Natural killer cell treated with Interleukin-12 subunit alpha and Interleukin-12 subunit beta and Interleukin-15 and Interleukin-18, amount 100 ng/mL, for 72 hours (primary cell): ENCODE data around the gene TIE1. TPM values are rescaled to one million over a fixed set of nuclear protein-coding genes. Genes with fewer than 3 reads are reported as not detected.

Experiments
- ATAC-seq, 2 donors: fragments of 150-1000 bp; cut with Tn5 transposase in 1 of 2; sonication (Bioruptor Pico), chemical (Tn5 transposase) in 1 of 2; 2 replicates each; pipeline ENCODE4 v1.10.0; 2021
- DNase-seq: peaks from one replicate; pipeline ENCODE4 v3.0.0; 2022; ENCODE audit warnings: low spot score
- H3K27ac Mint-ChIP-seq, 2 donors: 1 replicate in 1 of 2; 2 replicates in 1 of 2; pipeline ENCODE4 v1.8.0; 2022; ENCODE audit warnings: mixed read lengths in 2 of 2, mild to moderate bottlenecking in 1 of 2, moderate library complexity in 1 of 2
- H3K27me3 Mint-ChIP-seq, 2 donors: 1 replicate in 1 of 2; 2 replicates in 1 of 2; pipeline ENCODE4 v1.8.0; 2022; ENCODE audit warnings: mixed read lengths in 2 of 2
- H3K36me3 Mint-ChIP-seq: one replicate; pipeline ENCODE4 v1.8.0; 2022; ENCODE audit warnings: mixed read lengths
- H3K4me1 Mint-ChIP-seq, 2 donors: 1 replicate in 1 of 2; 2 replicates in 1 of 2; pipeline ENCODE4 v1.8.0; 2022; ENCODE audit warnings: low read depth in 2 of 2, mixed read lengths in 2 of 2, mild to moderate bottlenecking in 1 of 2
- H3K4me3 Mint-ChIP-seq: one replicate; pipeline ENCODE4 v1.8.0; 2022; ENCODE audit warnings: mixed read lengths
- H3K9me3 Mint-ChIP-seq: 2 replicates; pipeline ENCODE4 v1.8.0; 2022; ENCODE audit warnings: mixed read lengths
- total RNA-seq, 2 donors: library from RNA; stranded (reverse); gene quantifications; one replicate each; pipeline ENCODE4 v1.2.3, GENCODE V29; 2022

The TIE1 gene
- total RNA-seq, 2 donors from 2014 or later, result 9.6 to 11.4 TPM

- DNase-seq, result no peak
- Mint-ChIP-seq H3K27ac (no peak overlapping the region), H3K4me1 (peaks cover 6 to 13% of the 10 kb centered on the region in 2 donors), H3K36me3 (no peaks in the 10 kb centered on the region), H3K27me3 (no peaks in the 10 kb centered on the region), H3K9me3 (no peaks in the 10 kb centered on the region), H3K4me3 (no peak overlapping the region)
- no peak for ATAC-seq
Observed at GRCh38 chr1:43351421-43352350, 50.9 kb downstream of the TIE1 start.

GRCh38 chr1:43352351-43352705, 51.5 kb downstream of the TIE1 start:
- ATAC-seq (no peak), DNase-seq (no peak)
- H3K27me3 Mint-ChIP-seq, result no peaks in the 10 kb centered on the region
- H3K4me1 Mint-ChIP-seq, result peaks cover 6 to 13% of the 10 kb centered on the region in 2 donors
- H3K9me3 Mint-ChIP-seq, result no peaks in the 10 kb centered on the region
- no peak overlapping the region for H3K4me3 Mint-ChIP-seq
- no peaks in the 10 kb centered on the region for H3K36me3 Mint-ChIP-seq
- H3K27ac Mint-ChIP-seq, result no peak overlapping the region

- H3K27ac Mint-ChIP-seq, result no peak overlapping the region
- no peaks in the 10 kb centered on the region for H3K36me3 Mint-ChIP-seq
- H3K4me1 Mint-ChIP-seq, result peaks cover 8 to 13% of the 10 kb centered on the region in 2 donors
- no peak overlapping the region for H3K4me3 Mint-ChIP-seq
- DNase-seq (no peak), ATAC-seq (no peak)
- H3K9me3 Mint-ChIP-seq, result no peaks in the 10 kb centered on the region
- no peaks in the 10 kb centered on the region for H3K27me3 Mint-ChIP-seq
Observed at GRCh38 chr1:43352881-43353280, 52.1 kb downstream of the TIE1 start.

GRCh38 chr1:43354471-43354870, 53.7 kb downstream of the TIE1 start:
- no peak for ATAC-seq
- no peak overlapping the region for H3K4me3 Mint-ChIP-seq
- H3K9me3 Mint-ChIP-seq, result no peaks in the 10 kb centered on the region
- no peaks in the 10 kb centered on the region for H3K27me3 Mint-ChIP-seq
- no peak overlapping the region for H3K27ac Mint-ChIP-seq
- DNase-seq, result no peak
- H3K36me3 Mint-ChIP-seq, result no peaks in the 10 kb centered on the region
- H3K4me1 Mint-ChIP-seq, result peaks cover 9 to 12% of the 10 kb centered on the region in 2 donors

- ATAC-seq (no peak), DNase-seq (no peak)
- Mint-ChIP-seq H3K27me3 (no peaks in the 10 kb centered on the region), H3K9me3 (no peaks in the 10 kb centered on the region), H3K4me3 (no peak overlapping the region), H3K27ac (no peak overlapping the region), H3K4me1 (peaks cover 8 to 12% of the 10 kb centered on the region in 2 donors), H3K36me3 (no peaks in the 10 kb centered on the region)
Observed at GRCh38 chr1:43354936-43355335, 54.2 kb downstream of the TIE1 start.

- Mint-ChIP-seq H3K9me3 (no peaks in the 10 kb centered on the region), H3K4me3 (no peak overlapping the region), H3K27ac (no peak overlapping the region), H3K4me1 (peaks cover 25 to 33% of the 10 kb centered on the region in 2 donors), H3K36me3 (peaks cover 11% of the 10 kb centered on the region), H3K27me3 (no peaks in the 10 kb centered on the region)
- DNase-seq (no peak), ATAC-seq (no peak)
Observed at GRCh38 chr1:43357251-43357650, 56.5 kb downstream of the TIE1 start.

GRCh38 chr1:43358121-43358745, 57.5 kb downstream of the TIE1 start:
- Mint-ChIP-seq H3K9me3 (no peaks in the 10 kb centered on the region), H3K4me3 (peak overlapping the region; percentile 97), H3K4me1 (peaks cover 28 to 38% of the 10 kb centered on the region in 2 donors), H3K27ac (peak overlapping the region; percentile 70 to 92), H3K36me3 (peaks cover 14% of the 10 kb centered on the region), H3K27me3 (no peaks in the 10 kb centered on the region)
- ATAC-seq, result peak in 1 of 2 donors; percentile 0
- DNase-seq, result no peak

- Mint-ChIP-seq H3K4me3 (peak within 1 kb of the TSS; percentile 97), H3K27ac (peak within 1 kb of the TSS; percentile 70 to 92), H3K36me3 (peaks cover 18% of the 10 kb centered on the region), H3K27me3 (no peaks in the 10 kb centered on the region), H3K4me1 (peaks cover 32 to 43% of the 10 kb centered on the region in 2 donors), H3K9me3 (no peaks in the 10 kb centered on the region)
- DNase-seq (peak; percentile 98), ATAC-seq (peak; percentile 98 to 99)
Observed at GRCh38 chr1:43358746-43359693, 58.2 kb downstream of the TIE1 start, which contains the start of gene CDC20. CDC20 (plus strand) TSS chr1:43358981; CDS start chr1:43359216, 235 bp downstream.

GRCh38 chr1:43359696-43360095, 58.9 kb downstream of the TIE1 start:
- Mint-ChIP-seq H3K4me1 (peaks cover 37 to 50% of the 10 kb centered on the region in 2 donors), H3K36me3 (peaks cover 22% of the 10 kb centered on the region), H3K27ac (peak overlapping the region; percentile 70 to 78), H3K27me3 (no peaks in the 10 kb centered on the region), H3K9me3 (no peaks in the 10 kb centered on the region), H3K4me3 (peak overlapping the region; percentile 97)
- ATAC-seq (no peak), DNase-seq (no peak)

GRCh38 chr1:43360616-43361015, 59.8 kb downstream of the TIE1 start:
- peak overlapping the region; percentile 15 to 70 for H3K27ac Mint-ChIP-seq
- H3K27me3 Mint-ChIP-seq, result no peaks in the 10 kb centered on the region
- ATAC-seq (no peak), DNase-seq (no peak)
- H3K4me1 Mint-ChIP-seq, result peaks cover 47 to 59% of the 10 kb centered on the region in 2 donors
- no peaks in the 10 kb centered on the region for H3K9me3 Mint-ChIP-seq
- H3K36me3 Mint-ChIP-seq, result peaks cover 22% of the 10 kb centered on the region
- H3K4me3 Mint-ChIP-seq, result peak overlapping the region; percentile 97

- peaks cover 22% of the 10 kb centered on the region for H3K36me3 Mint-ChIP-seq
- no peaks in the 10 kb centered on the region for H3K27me3 Mint-ChIP-seq
- H3K4me1 Mint-ChIP-seq, result peaks cover 57 to 62% of the 10 kb centered on the region in 2 donors
- DNase-seq (no peak), ATAC-seq (no peak)
- peak overlapping the region; percentile 76 to 84 for H3K27ac Mint-ChIP-seq
- H3K9me3 Mint-ChIP-seq, result no peaks in the 10 kb centered on the region
- H3K4me3 Mint-ChIP-seq, result no peak overlapping the region
Observed at GRCh38 chr1:43363283-43363934, 62.6 kb downstream of the TIE1 start.

GRCh38 chr1:43363935-43364525, 63.2 kb downstream of the TIE1 start:
- Mint-ChIP-seq H3K27me3 (no peaks in the 10 kb centered on the region), H3K27ac (peak overlapping the region; percentile 76 to 84), H3K9me3 (no peaks in the 10 kb centered on the region), H3K4me1 (peaks cover 60 to 66% of the 10 kb centered on the region in 2 donors), H3K4me3 (no peak overlapping the region), H3K36me3 (peaks cover 22% of the 10 kb centered on the region)
- ATAC-seq, result no peak
- DNase-seq, result no peak
